ENCODE data around the gene BCL2L14. TPM values are rescaled to one million over a fixed set of nuclear protein-coding genes. Genes with fewer than 3 reads are reported as not detected.
"Not testable (repeated sequence)": the region's sequence is repeated elsewhere in the genome, so short reads cannot be mapped to it uniquely, and the experiment has no call there.

The BCL2L14 gene
- polyA plus RNA-seq, 1 donor = not detected

DNA sequence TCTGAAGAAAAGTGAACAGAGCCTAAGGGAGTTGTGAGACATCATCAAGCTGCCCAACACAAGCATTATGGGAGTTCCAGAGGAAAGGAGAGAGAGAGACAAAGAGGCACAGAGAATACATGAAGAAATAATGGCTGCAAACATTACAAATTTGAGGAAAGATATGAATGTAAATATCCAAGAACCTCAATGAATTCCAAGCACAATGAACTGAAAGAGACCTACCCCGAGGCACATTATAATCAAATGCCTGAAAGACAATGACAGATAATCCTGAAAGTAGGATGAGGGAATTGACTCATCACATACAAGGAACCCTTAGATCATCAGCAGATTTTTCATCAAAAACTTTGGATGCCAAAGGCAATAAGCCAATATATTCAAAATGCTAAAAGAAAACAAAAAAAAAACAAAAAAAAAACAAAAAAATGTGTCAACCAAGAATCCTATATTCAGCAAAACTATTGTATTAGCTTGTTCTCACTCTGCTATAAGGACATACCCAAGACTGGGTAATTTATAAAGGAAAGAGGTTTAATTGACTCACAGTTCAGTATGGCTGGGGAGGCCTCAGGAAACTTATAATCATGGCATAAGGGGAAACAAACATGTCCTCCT is 37.8 kb downstream of the BCL2L14 start:
- DNase-seq (ENCODE audit: low read depth) = no peak

- DNase-seq (ENCODE audit: low read depth) = not testable (repeated sequence)
These were observed 40.3 kb downstream of the BCL2L14 start for GRCh38 chr12:12110923-12111555.

DNA sequence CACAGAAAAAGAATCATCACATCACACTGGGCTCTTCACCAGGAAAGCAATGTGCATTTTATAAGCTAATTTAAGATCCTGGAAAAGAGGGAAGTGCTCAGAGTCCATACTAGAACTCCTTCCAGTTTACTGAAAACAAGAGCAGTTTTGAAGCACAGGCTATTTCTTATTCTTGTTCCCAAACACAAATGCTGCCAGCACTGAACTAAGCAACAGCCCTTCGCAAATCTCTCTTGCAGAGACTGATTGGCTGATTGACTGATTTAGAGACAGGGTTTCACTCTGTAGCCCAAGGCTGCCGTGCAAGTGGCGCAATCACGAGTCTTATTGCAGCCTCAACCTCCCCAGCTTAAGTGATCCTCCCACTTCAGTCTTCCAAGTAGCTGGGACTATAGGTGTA is 44.8 kb downstream of the BCL2L14 start:
- peak; percentile 24 for DNase-seq (ENCODE audit: low read depth)

DNA sequence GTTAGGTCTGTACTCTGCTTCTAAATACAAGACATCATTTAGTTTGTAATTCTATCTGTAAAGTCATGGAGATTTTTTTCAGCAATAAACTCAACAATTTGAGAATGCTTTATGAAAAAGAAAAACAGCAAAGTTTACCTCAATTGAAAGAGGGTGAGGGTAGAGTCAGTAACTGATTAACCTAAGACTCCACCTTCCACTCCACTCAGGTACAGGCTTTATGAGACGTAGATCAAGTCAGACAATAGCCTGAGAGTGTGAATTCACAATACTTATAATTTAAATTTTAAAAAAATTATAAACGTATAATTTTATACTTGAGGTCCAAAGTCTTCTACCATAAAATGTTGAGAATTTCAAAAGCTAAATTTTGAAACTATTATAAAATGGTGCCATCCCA is 45.9 kb downstream of the BCL2L14 start:
- DNase-seq (ENCODE audit: low read depth) = no peak

GRCh38 chr12:12121061-12121460 is 50.3 kb downstream of the BCL2L14 start:
- DNase-seq (ENCODE audit: low read depth) = no peak

DNA sequence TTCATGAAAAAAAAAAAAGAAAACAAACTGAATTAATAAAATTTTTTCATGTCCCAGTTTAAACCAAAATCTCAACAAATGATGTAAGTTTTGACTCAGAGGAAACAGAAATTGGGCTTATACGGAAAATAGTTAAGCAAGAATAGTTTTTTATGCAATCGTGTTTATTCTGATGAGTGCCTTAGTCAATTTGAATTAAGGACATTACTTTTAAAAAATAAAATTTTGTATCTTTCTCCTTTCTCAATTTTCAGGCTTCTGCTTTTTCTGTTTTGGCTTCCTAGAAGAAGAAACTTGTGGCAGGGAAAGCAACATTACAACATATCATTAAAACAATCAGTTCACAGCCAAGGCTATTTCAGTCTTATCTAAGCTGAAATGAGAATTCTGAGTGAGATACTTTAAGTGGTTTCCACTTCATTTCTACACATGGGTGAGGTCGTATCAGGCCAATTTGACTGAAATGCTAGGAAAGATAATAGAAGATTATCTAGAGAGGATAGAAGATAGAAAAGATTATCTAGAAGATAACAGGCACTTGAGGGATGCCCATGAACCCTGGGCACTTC is 52.4 kb downstream of the BCL2L14 start:
- no peak for DNase-seq (ENCODE audit: low read depth)

GRCh38 chr12:12126551-12126950 is 55.8 kb downstream of the BCL2L14 start:
- no peak for DNase-seq (ENCODE audit: low read depth)

GRCh38 chr12:12127304-12127703 is 56.6 kb downstream of the BCL2L14 start:
- DNase-seq (ENCODE audit: low read depth) = no peak

DNA sequence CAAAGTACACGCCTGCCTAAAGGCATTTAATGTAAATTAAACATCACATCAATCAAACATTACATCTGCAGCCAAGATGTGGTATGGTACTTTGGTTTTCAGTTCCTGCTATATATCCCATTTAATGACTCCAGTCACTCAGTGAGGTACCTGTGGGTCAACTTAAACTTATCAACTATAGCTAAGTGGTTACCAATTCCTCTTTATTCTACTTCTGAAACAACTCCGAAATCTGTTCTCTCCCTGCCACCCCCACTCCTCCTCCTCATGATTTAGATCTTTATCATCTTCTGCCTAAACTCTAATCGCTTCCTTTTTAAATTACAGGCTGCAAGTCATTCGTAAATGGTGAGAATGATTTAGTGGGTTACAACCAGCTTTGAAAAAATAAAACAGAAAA is 57.9 kb downstream of the BCL2L14 start:
- no peak for DNase-seq (ENCODE audit: low read depth)

GRCh38 chr12:12133259-12133658 is 62.5 kb downstream of the BCL2L14 start:
- no peak for DNase-seq (ENCODE audit: low read depth)

DNA sequence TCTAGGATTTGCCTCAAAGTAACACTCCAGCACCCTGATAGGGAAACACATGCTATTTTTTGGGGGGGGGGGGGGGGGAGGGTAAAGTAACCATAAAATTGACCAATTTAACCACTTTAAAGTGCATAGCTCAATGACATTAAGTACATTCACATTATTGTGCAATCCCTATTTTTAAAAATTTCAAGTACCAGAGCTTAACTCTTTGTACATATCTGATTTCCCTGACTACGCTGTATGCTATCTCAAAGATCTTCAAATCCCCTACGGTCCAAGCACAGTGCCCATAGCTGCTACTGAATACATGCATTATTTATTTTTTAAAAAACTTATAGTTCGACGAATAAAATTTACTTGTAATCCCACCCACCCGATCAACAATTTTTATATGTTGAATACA is 63.0 kb downstream of the BCL2L14 start:
- DNase-seq (ENCODE audit: low read depth) = no peak

DNA sequence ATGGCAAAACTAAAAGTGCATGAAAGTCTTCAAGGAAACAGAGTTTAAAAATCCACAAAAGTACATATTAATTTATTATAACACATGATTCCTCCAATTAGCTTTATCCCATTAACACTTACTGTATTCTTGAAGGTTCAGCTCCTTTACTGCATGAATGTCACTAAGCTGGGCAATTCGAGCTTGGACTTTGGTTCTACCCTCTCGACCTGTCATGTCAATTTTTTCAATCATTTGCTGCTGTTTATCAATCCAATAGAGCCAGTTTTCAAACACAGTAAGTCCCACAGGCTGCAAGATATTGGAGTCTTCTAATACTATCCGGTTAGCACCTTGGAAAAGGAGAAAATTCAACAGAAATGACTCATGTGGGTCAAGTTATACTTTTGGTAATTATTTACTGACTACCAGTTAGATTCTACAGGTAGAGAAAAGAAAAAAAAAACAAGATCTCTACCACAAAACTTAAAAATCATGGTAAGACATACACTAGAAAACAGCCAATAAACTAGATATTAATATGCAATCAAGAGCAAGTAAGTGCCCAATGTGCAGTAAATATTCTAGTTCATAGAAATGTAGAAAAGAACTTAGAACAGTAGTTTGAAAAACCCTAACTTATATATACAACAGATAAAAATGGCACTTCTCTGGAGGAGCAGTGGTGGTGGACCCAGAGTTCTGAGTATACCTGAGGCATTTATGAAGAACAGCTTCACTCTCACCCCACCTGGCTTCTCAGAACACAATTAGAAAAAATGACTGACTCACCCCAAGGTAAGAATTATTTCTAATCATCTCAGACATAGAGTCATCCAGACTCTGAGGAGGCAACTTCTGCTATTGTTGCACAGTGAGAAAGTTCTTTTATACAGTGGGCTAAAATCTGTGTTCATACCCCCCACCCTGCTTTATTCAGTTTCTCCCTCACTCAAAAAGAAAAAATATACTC is 67.7 kb downstream of the BCL2L14 start:
- DNase-seq (ENCODE audit: low read depth) = no peak

GRCh38 chr12:12141000-12141399 is 70.3 kb downstream of the BCL2L14 start:
- DNase-seq (ENCODE audit: low read depth) = no peak

GRCh38 chr12:12144531-12144930 is 73.8 kb downstream of the BCL2L14 start:
- not testable (repeated sequence) for DNase-seq (ENCODE audit: low read depth)

GRCh38 chr12:12147111-12147510 is 76.4 kb downstream of the BCL2L14 start:
- no peak for DNase-seq (ENCODE audit: low read depth)

Other genes with a start within 250 kb of the BCL2L14 start
- gene LRP6, start 196.1 kb downstream of the BCL2L14 start, polyA plus RNA-seq (ENCODE audit: insufficient read length) = 32.0 TPM